Raji (cell line): Measurements from ENCODE around the gene GMDS.

Experiments used
- POLR2A ChIP-seq: IDR thresholded peaks from 2 replicates; pipeline ENCODE4 v1.6.1; 2011; ENCODE audit warnings: low read depth, low read length, control low read depth; ENCODE audit not compliant: insufficient read depth

The GMDS gene

GRCh38 chr6:1870251-1870650 lies 375.2 kb downstream of the GMDS start:
- TF ChIP-seq POLR2A: no peak

GRCh38 chr6:1869769-1870168 lies 375.6 kb downstream of the GMDS start:
- no peak for TF ChIP-seq POLR2A

GRCh38 chr6:1869308-1869707 lies 376.1 kb downstream of the GMDS start:
- no peak for TF ChIP-seq POLR2A

GRCh38 chr6:1868561-1869261 lies 376.7 kb downstream of the GMDS start:
- TF ChIP-seq POLR2A: no peak

GRCh38 chr6:1867197-1867596 lies 378.2 kb downstream of the GMDS start:
- TF ChIP-seq POLR2A: no peak

GRCh38 chr6:1865585-1865984 lies 379.8 kb downstream of the GMDS start:
- no peak for TF ChIP-seq POLR2A

GRCh38 chr6:1864496-1864895 lies 380.9 kb downstream of the GMDS start:
- TF ChIP-seq POLR2A: no peak

GRCh38 chr6:1862411-1862810 lies 383.0 kb downstream of the GMDS start:
- no peak for TF ChIP-seq POLR2A

- TF ChIP-seq POLR2A: no peak
These were observed 384.6 kb downstream of the GMDS start for GRCh38 chr6:1860756-1861348.

GRCh38 chr6:1858859-1859258 lies 386.5 kb downstream of the GMDS start:
- no peak for TF ChIP-seq POLR2A

GRCh38 chr6:1858196-1858595 lies 387.2 kb downstream of the GMDS start:
- TF ChIP-seq POLR2A: no peak

GRCh38 chr6:1856381-1856780 lies 389.0 kb downstream of the GMDS start:
- 0 out of 2 replicates have a peak, but pooled peaks have one; percentile 13 for TF ChIP-seq POLR2A

GRCh38 chr6:1855890-1856289 lies 389.5 kb downstream of the GMDS start:
- TF ChIP-seq POLR2A: no peak

- no peak for TF ChIP-seq POLR2A
These were observed 391.1 kb downstream of the GMDS start for GRCh38 chr6:1854296-1854695.

GRCh38 chr6:1853761-1854160 lies 391.6 kb downstream of the GMDS start:
- no peak for TF ChIP-seq POLR2A

- TF ChIP-seq POLR2A: no peak
These were observed 393.5 kb downstream of the GMDS start for GRCh38 chr6:1851681-1852456.
